Epidermal melanocyte (primary cell): ENCODE results near the gene SYNGR2.
A peak's percentile ranks its signal among the peaks of the same experiment; 100 is the strongest.

Experiments
- DNase-seq: peaks from one replicate; pipeline ENCODE4 v3.0.0; 2011; ENCODE audit warnings: low spot score; ENCODE audit not compliant: insufficient read length

The SYNGR2 gene

GRCh38 chr17:78143214-78144146, 24.9 kb upstream of the SYNGR2 start:
- DNase-seq = no peak

- DNase-seq = no peak
Observed at GRCh38 chr17:78144147-78144719, 24.1 kb upstream of the SYNGR2 start.

- no peak for DNase-seq
Observed at GRCh38 chr17:78144736-78145641, 23.4 kb upstream of the SYNGR2 start.

GRCh38 chr17:78146471-78146869, 21.9 kb upstream of the SYNGR2 start:
- no peak for DNase-seq

- DNase-seq = no peak
Observed at GRCh38 chr17:78146881-78147280, 21.5 kb upstream of the SYNGR2 start.

- no peak for DNase-seq
Observed at GRCh38 chr17:78147315-78147998, 20.9 kb upstream of the SYNGR2 start.

GRCh38 chr17:78148286-78149016, 19.9 kb upstream of the SYNGR2 start:
- no peak for DNase-seq

GRCh38 chr17:78151514-78152008, 16.8 kb upstream of the SYNGR2 start:
- DNase-seq = no peak

GRCh38 chr17:78154903-78155811, 13.2 kb upstream of the SYNGR2 start:
- no peak for DNase-seq

- DNase-seq = no peak
Observed at GRCh38 chr17:78159575-78160158, 8.7 kb upstream of the SYNGR2 start.

GRCh38 chr17:78163881-78164747, 4.3 kb upstream of the SYNGR2 start:
- DNase-seq = no peak

GRCh38 chr17:78164748-78165607, 3.4 kb upstream of the SYNGR2 start:
- no peak for DNase-seq

- DNase-seq = no peak
Observed at GRCh38 chr17:78166416-78166815, 2.0 kb upstream of the SYNGR2 start.

GRCh38 chr17:78168903-78169793, 767 bp downstream of the SYNGR2 start:
- peak; percentile 83 for DNase-seq

- DNase-seq = no peak
Observed at GRCh38 chr17:78170692-78171590, 2.6 kb downstream of the SYNGR2 start.
